CD4-positive, alpha-beta T cell (primary cell): ENCODE measurements around the gene PLA2G4B. TPM values are rescaled to one million over a fixed set of nuclear protein-coding genes. Genes with fewer than 3 reads are reported as not detected.

Experiments
- ATAC-seq: fragments of 200-7000 bp; cut with Tn5 transposase; one replicate; pipeline ENCODE4 v1.10.0; 2022; ENCODE audit warnings: mild to moderate bottlenecking; ENCODE audit not compliant: poor library complexity
- CTCF ChIA-PET: fragments of 350-600 bp; sonication (Branson Sonifier 250); formaldehyde crosslinking; loops from one replicate; lab custom pipeline; 2021; ENCODE audit warnings: antibody characterized with exemption, inconsistent platforms; lab: Charles Lee
- POLR2A ChIA-PET: fragments of 350-600 bp; sonication (Branson Sonifier 250); formaldehyde crosslinking; loops from one replicate; lab custom pipeline; 2021; ENCODE audit warnings: antibody characterized with exemption, inconsistent platforms; lab: Charles Lee
- DNase-seq, 14 experiments: peaks; one replicate each; pipeline ENCODE4 v3.0.0-alpha.2; 2013 to 2020; ENCODE audit warnings: mixed read lengths in 2 of 14
- H3K27ac ChIP-seq, 2 donors: one replicate each; pipeline versions ENCODE4 v1.5.1 to v1.7.0; 2013; ENCODE audit warnings: low read length in 2 of 2, low read depth in 1 of 2, mild to moderate bottlenecking in 1 of 2
- H3K27me3 ChIP-seq, 2 experiments: 1 replicate in 1 of 2; 2 replicates in 1 of 2; pipeline versions ENCODE4 v1.6.1 to v1.7.0; 2013; ENCODE audit warnings: low read length in 2 of 2, control low read depth in 1 of 2, mild to moderate bottlenecking in 1 of 2, moderate library complexity in 1 of 2; ENCODE audit not compliant: insufficient read depth in 2 of 2, control insufficient read depth in 1 of 2
- H3K36me3 ChIP-seq: one replicate; pipeline ENCODE4 v1.6.1; 2013; ENCODE audit warnings: low read length, control low read depth; ENCODE audit not compliant: insufficient read depth
- H3K4me1 ChIP-seq: one replicate; pipeline ENCODE4 v1.6.1; 2013; ENCODE audit warnings: low read length, control low read depth; ENCODE audit not compliant: insufficient read depth
- H3K4me3 ChIP-seq: one replicate; pipeline ENCODE4 v1.5.1; 2013; ENCODE audit warnings: mild to moderate bottlenecking, low read length, moderate library complexity
- H3K9me3 ChIP-seq, 2 experiments: 1 replicate in 1 of 2; 2 replicates in 1 of 2; pipeline versions ENCODE4 v1.6.1 to v1.7.0; 2013; ENCODE audit warnings: low read length in 2 of 2, mild to moderate bottlenecking in 2 of 2, control low read depth in 1 of 2, moderate library complexity in 1 of 2; ENCODE audit not compliant: control insufficient read depth in 1 of 2, insufficient read depth in 1 of 2
- H3K27ac Mint-ChIP-seq: one replicate; pipeline ENCODE4 v1.8.0; 2020; ENCODE audit warnings: mixed read lengths
- H3K27me3 Mint-ChIP-seq: one replicate; pipeline ENCODE4 v1.8.0; 2021; ENCODE audit warnings: mixed read lengths
- H3K36me3 Mint-ChIP-seq: one replicate; pipeline ENCODE4 v1.8.0; 2021; ENCODE audit warnings: low read depth, mixed read lengths
- H3K4me1 Mint-ChIP-seq: one replicate; pipeline ENCODE4 v1.8.0; 2021; ENCODE audit warnings: low read depth, mixed read lengths
- H3K4me3 Mint-ChIP-seq: one replicate; pipeline ENCODE4 v1.8.0; 2020; ENCODE audit warnings: mild to moderate bottlenecking, mixed read lengths
- H3K9me3 Mint-ChIP-seq: one replicate; pipeline ENCODE4 v1.8.0; 2020; ENCODE audit warnings: mixed read lengths
- intact Hi-C, 2 experiments: fragments of 100-400 bp; cut with DNase I in 1 of 2; cut with micrococcal nuclease in 1 of 2; formaldehyde crosslinking; loops; one replicate each; pipeline versions ENCODE4 v1.15.1 to v1.9.0; 2023 to 2025; cut with DNase I, micrococcal nuclease
- total RNA-seq, 174 experiments: library from RNA in 2 of 174; stranded (reverse) in 2 of 174; gene quantifications; one replicate each; pipeline ENCODE4 v1.2.3 and lab custom pipeline; 2021 to 2026
- TF ChIP-seq, protein P1 (sequence below): fragments of 200-600 bp; IDR thresholded peaks from one replicate; pipeline ENCODE4 v1.8.0; 2022; ENCODE audit warnings: antibody characterized with exemption, mild to moderate bottlenecking

The PLA2G4B gene
- total RNA-seq, 2 experiments from 2014 or later: 33.7 to 34.6 TPM

DNA sequence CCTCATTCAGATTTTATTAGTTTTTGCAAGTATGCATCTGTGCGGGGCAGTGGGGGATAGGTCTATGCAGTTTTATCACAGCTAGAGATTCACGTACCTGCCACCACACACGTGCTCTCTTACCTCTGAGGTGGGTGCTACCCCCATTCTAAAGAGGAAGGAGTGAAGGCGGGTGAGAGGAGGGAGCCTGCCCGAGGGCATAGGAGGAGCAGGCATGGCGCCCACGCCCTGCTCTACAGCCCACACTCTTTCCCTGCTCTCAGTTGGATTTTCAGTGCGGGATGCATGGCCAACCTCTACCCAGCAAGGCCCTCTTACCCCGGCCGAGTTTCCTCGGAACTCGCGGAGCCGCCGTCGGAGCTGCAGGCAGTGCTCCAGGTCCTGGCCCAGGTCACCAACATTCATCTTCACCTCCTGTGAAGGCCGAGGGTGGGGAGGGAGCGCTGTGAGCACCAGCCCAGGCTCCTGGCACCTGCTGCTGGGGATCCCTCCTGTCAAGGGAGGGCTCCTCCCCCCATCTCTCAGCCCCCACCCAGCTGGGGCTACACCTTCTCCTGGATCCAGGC lies 26.9 kb downstream of the PLA2G4B start:
- Mint-ChIP-seq H3K4me3 (no peak overlapping the region), H3K27ac (no peak overlapping the region)
- ATAC-seq: no peak

DNA sequence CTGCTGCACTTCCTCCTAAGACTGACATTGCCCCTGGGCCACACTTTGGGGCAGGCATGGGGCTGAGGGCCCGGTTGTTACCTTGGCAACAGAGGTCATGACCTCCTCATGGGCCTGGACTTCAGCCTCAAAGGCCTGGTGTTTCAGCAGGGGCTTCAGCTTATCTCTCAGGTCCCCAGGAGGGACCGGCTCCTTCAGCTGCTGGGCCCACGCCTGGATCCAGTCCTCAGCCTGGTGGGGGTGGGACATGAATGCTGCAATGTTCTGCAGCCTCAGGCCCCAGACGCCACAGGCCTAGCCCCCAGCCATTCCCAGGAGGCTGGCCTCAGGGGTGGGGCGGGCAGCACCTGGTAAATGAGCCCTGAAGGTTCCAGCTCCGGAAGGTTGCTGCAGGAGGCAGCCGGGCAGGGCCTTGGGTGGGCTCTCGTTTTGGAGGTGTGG lies 27.6 kb downstream of the PLA2G4B start:
- H3K27me3 Mint-ChIP-seq: no peaks in the 10 kb centered on the region
- H3K4me3 Mint-ChIP-seq: no peak overlapping the region
- H3K4me1 Mint-ChIP-seq: peaks cover 10% of the 10 kb centered on the region
- POLR2A ChIA-PET: no interaction called here
- no peaks in the 10 kb centered on the region for H3K27me3 ChIP-seq
- ATAC-seq (no peak), DNase-seq (no peak)
- no peak overlapping the region for H3K4me3 ChIP-seq
- TF ChIP-seq, protein P1, sequence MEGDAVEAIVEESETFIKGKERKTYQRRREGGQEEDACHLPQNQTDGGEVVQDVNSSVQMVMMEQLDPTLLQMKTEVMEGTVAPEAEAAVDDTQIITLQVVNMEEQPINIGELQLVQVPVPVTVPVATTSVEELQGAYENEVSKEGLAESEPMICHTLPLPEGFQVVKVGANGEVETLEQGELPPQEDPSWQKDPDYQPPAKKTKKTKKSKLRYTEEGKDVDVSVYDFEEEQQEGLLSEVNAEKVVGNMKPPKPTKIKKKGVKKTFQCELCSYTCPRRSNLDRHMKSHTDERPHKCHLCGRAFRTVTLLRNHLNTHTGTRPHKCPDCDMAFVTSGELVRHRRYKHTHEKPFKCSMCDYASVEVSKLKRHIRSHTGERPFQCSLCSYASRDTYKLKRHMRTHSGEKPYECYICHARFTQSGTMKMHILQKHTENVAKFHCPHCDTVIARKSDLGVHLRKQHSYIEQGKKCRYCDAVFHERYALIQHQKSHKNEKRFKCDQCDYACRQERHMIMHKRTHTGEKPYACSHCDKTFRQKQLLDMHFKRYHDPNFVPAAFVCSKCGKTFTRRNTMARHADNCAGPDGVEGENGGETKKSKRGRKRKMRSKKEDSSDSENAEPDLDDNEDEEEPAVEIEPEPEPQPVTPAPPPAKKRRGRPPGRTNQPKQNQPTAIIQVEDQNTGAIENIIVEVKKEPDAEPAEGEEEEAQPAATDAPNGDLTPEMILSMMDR: no peak
- H3K27ac ChIP-seq: no peak overlapping the region
- H3K36me3 Mint-ChIP-seq: no peaks in the 10 kb centered on the region
- intact Hi-C loops: no loop called here
- H3K9me3 Mint-ChIP-seq: no peaks in the 10 kb centered on the region
- H3K27ac Mint-ChIP-seq: no peak overlapping the region
- peaks cover 20% of the 10 kb centered on the region for H3K4me1 ChIP-seq
- no peaks in the 10 kb centered on the region for H3K9me3 ChIP-seq
- H3K36me3 ChIP-seq: no peaks in the 10 kb centered on the region
- CTCF ChIA-PET: interaction anchor here (1.4 kb wide), 1 partner anchor 38 kb away, joined by 4 read pairs; no protein-coding TSS in a partner anchor

More for the DNA sequence above, 26.9 kb downstream of the PLA2G4B start:
- no peaks in the 10 kb centered on the region for H3K27me3 ChIP-seq
- ChIA-PET CTCF (no interaction called here), POLR2A (no interaction called here)
- H3K9me3 Mint-ChIP-seq: no peaks in the 10 kb centered on the region
- TF ChIP-seq, protein P1: no peak
- H3K27me3 Mint-ChIP-seq: no peaks in the 10 kb centered on the region
- H3K36me3 Mint-ChIP-seq: no peaks in the 10 kb centered on the region
- H3K4me1 Mint-ChIP-seq: peaks cover 3% of the 10 kb centered on the region
- no peak overlapping the region for H3K27ac ChIP-seq
- H3K4me3 ChIP-seq: no peak overlapping the region
- intact Hi-C loops: no loop called here
- DNase-seq: no peak
- H3K36me3 ChIP-seq: no peaks in the 10 kb centered on the region
- no peaks in the 10 kb centered on the region for H3K9me3 ChIP-seq
- H3K4me1 ChIP-seq: peaks cover 14% of the 10 kb centered on the region

DNA sequence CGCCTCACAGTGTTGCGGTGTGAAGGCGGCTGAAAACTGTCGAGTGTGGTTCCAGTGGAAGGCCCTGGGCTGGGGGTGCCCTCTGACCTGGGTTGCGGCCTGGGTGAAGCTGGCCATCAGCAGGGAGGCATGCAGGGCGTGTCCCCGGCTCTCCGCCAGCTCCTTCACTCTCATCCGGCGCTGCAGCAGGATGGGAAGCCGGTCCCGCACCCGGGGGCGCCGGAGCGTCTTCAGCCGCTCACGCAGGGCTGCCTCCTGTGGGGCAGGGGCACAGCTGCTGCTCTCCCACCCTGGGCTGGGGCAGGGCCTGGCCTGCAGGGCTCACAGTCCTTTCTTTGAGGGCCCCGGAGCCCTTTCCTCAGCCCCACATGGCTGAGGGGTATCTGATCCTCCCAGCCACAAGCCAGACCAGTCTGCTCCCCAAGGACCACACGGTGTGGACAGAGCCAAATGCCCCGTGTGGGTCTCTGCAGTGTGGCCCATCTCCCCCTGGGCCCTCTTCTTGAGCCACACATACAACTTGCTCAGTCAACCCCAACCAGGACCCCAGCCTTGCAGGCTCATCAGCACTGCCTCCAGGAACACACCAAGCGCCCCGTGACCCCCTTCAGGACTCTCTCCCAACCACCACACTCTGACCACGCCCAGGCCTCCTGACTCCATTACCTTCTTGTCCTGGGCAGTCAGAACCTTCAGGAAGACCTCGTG lies 28.4 kb downstream of the PLA2G4B start:
- H3K4me1 ChIP-seq: peaks cover 21% of the 10 kb centered on the region
- no peaks in the 10 kb centered on the region for H3K9me3 ChIP-seq
- intact Hi-C loops: no loop called here
- ATAC-seq: no peak
- H3K27me3 ChIP-seq: no peaks in the 10 kb centered on the region
- TF ChIP-seq, protein P1: no peak
- H3K36me3 ChIP-seq: no peaks in the 10 kb centered on the region
- no peak overlapping the region for H3K4me3 Mint-ChIP-seq
- no peak overlapping the region for H3K4me3 ChIP-seq
- H3K27ac ChIP-seq: no peak overlapping the region
- H3K27me3 Mint-ChIP-seq: no peaks in the 10 kb centered on the region
- no peaks in the 10 kb centered on the region for H3K36me3 Mint-ChIP-seq
- ChIA-PET POLR2A (no interaction called here), CTCF (interaction anchor here (1.4 kb wide), 1 partner anchor 38 kb away, joined by 4 read pairs; no protein-coding TSS in a partner anchor)
- peaks cover 10% of the 10 kb centered on the region for H3K4me1 Mint-ChIP-seq
- H3K9me3 Mint-ChIP-seq: no peaks in the 10 kb centered on the region
- H3K27ac Mint-ChIP-seq: no peak overlapping the region
- DNase-seq: no peak
